ENCODE data around the gene CAMTA1.

The CAMTA1 gene

GRCh38 chr1:7289694-7290093 is 504.4 kb downstream of the CAMTA1 start:
- no peaks in the 10 kb centered on the region for H3K9me3 ChIP-seq (ENCODE audit: insufficient read depth, low read length)
- no peak overlapping the region for H3K27ac ChIP-seq (ENCODE audit: low read depth, low read length)
- no peaks in the 10 kb centered on the region for H3K79me2 ChIP-seq (ENCODE audit: insufficient read depth, low read length)
- H2AFZ ChIP-seq (ENCODE audit: low read depth, low read length, severe bottlenecking) = no peak overlapping the region
- H3K4me3 ChIP-seq (ENCODE audit: insufficient read depth, low read length, poor library complexity, severe bottlenecking) = no peak overlapping the region
- TF ChIP-seq EZH2phosphoT487 (conservative IDR thresholded peaks at IDR 0.05; ENCODE audit: low read length) = no peak
- TF ChIP-seq, protein P1, sequence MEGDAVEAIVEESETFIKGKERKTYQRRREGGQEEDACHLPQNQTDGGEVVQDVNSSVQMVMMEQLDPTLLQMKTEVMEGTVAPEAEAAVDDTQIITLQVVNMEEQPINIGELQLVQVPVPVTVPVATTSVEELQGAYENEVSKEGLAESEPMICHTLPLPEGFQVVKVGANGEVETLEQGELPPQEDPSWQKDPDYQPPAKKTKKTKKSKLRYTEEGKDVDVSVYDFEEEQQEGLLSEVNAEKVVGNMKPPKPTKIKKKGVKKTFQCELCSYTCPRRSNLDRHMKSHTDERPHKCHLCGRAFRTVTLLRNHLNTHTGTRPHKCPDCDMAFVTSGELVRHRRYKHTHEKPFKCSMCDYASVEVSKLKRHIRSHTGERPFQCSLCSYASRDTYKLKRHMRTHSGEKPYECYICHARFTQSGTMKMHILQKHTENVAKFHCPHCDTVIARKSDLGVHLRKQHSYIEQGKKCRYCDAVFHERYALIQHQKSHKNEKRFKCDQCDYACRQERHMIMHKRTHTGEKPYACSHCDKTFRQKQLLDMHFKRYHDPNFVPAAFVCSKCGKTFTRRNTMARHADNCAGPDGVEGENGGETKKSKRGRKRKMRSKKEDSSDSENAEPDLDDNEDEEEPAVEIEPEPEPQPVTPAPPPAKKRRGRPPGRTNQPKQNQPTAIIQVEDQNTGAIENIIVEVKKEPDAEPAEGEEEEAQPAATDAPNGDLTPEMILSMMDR (IDR thresholded peaks at IDR 0.05; ENCODE audit: insufficient read depth, low read length, poor library complexity, severe bottlenecking) = no peak
- H3K27me3 ChIP-seq (ENCODE audit: low read length) = no peaks in the 10 kb centered on the region
- H3K9ac ChIP-seq (ENCODE audit: low read length) = no peak overlapping the region
- no peaks in the 10 kb centered on the region for H4K20me1 ChIP-seq (ENCODE audit: low read depth, low read length)
- no peaks in the 10 kb centered on the region for H3K9me2 ChIP-seq (replicated peaks; ENCODE audit: insufficient read depth, low read length)
- no peaks in the 10 kb centered on the region for H3F3A ChIP-seq (ENCODE audit: insufficient read depth)
- H3K4me2 ChIP-seq (ENCODE audit: low read depth, low read length, poor library complexity, severe bottlenecking) = no peak overlapping the region
- no peaks in the 10 kb centered on the region for H3K36me3 ChIP-seq (ENCODE audit: low read length)

- Histone ChIP-seq H3K4me2 (ENCODE audit: low read depth, low read length, poor library complexity, severe bottlenecking) (no peak overlapping the region), H3K4me3 (ENCODE audit: insufficient read depth, low read length, poor library complexity, severe bottlenecking) (no peak overlapping the region), H3K27me3 (ENCODE audit: low read length) (no peaks in the 10 kb centered on the region), H3K9me2 (replicated peaks; ENCODE audit: insufficient read depth, low read length) (no peaks in the 10 kb centered on the region), H3K9me3 (ENCODE audit: insufficient read depth, low read length) (no peaks in the 10 kb centered on the region), H3K9ac (ENCODE audit: low read length) (no peak overlapping the region), H3K79me2 (ENCODE audit: insufficient read depth, low read length) (no peaks in the 10 kb centered on the region), H3K27ac (ENCODE audit: low read depth, low read length) (no peak overlapping the region), H2AFZ (ENCODE audit: low read depth, low read length, severe bottlenecking) (no peak overlapping the region), H4K20me1 (ENCODE audit: low read depth, low read length) (no peaks in the 10 kb centered on the region), H3F3A (ENCODE audit: insufficient read depth) (no peaks in the 10 kb centered on the region), H3K36me3 (ENCODE audit: low read length) (no peaks in the 10 kb centered on the region)
- TF ChIP-seq, protein P1 (IDR thresholded peaks at IDR 0.05; ENCODE audit: insufficient read depth, low read length, poor library complexity, severe bottlenecking) = no peak
- TF ChIP-seq EZH2phosphoT487 (conservative IDR thresholded peaks at IDR 0.05; ENCODE audit: low read length) = no peak
Measured at GRCh38 chr1:7290971-7291970, 506.0 kb downstream of the CAMTA1 start.

DNA sequence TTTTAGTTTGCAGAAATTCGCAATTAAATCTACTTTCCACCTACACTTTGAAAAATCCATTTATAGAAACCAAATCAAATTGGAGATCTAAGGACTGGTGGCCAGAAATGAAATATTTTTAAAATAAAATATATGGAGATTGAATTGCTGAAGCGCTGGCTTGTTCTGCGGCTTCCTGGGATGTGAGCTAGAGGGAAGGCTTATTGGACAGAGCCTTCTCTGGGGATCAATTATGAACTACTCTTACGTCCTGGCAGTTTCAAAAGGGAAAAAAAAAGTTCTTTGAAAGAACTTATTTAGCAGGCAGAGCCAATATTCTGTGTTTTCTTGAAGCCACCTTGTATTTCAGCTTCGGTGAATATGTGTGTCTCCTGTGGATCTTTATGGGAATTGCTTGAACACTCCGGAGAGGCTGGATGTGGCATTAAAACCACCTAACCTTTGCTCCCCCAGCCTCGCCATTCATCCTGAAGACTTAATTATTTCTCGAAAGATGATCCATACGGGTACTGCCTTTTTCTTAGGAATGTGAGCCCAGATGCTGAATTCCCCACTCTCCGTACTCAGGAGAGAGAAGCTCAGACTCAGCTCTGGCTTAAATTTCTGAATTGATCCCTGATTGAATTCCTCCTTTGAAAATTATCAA is 506.9 kb downstream of the CAMTA1 start:
- no peaks in the 10 kb centered on the region for H3K9me3 ChIP-seq (ENCODE audit: insufficient read depth, low read length)
- no peaks in the 10 kb centered on the region for H3K9me2 ChIP-seq (replicated peaks; ENCODE audit: insufficient read depth, low read length)
- no peaks in the 10 kb centered on the region for H3K27me3 ChIP-seq (ENCODE audit: low read length)
- H3K79me2 ChIP-seq (ENCODE audit: insufficient read depth, low read length) = no peaks in the 10 kb centered on the region
- H2AFZ ChIP-seq (ENCODE audit: low read depth, low read length, severe bottlenecking) = no peak overlapping the region
- no peak overlapping the region for H3K27ac ChIP-seq (ENCODE audit: low read depth, low read length)
- H3K4me2 ChIP-seq (ENCODE audit: low read depth, low read length, poor library complexity, severe bottlenecking) = no peak overlapping the region
- no peaks in the 10 kb centered on the region for H3F3A ChIP-seq (ENCODE audit: insufficient read depth)
- H3K4me3 ChIP-seq (ENCODE audit: insufficient read depth, low read length, poor library complexity, severe bottlenecking) = no peak overlapping the region
- no peaks in the 10 kb centered on the region for H3K36me3 ChIP-seq (ENCODE audit: low read length)
- no peak overlapping the region for H3K9ac ChIP-seq (ENCODE audit: low read length)
- H4K20me1 ChIP-seq (ENCODE audit: low read depth, low read length) = no peaks in the 10 kb centered on the region
- no peak for TF ChIP-seq EZH2phosphoT487 (conservative IDR thresholded peaks at IDR 0.05; ENCODE audit: low read length)
- TF ChIP-seq, protein P1 (IDR thresholded peaks at IDR 0.05; ENCODE audit: insufficient read depth, low read length, poor library complexity, severe bottlenecking) = no peak

Data from SU-DHL-6 (cell line).